HL-60 (cell line): ENCODE data around the gene SUSD4.

ENCODE experiments used
- CTCF ChIP-seq: IDR thresholded peaks from one replicate; pipeline ENCODE4 v1.5.1; 2011; ENCODE audit warnings: low read length, control low read depth, inconsistent platforms; ENCODE audit not compliant: insufficient read depth
- GABPA ChIP-seq: IDR thresholded peaks from 2 replicates; pipeline ENCODE4 v1.6.1; 2012; ENCODE audit warnings: low read depth
- POLR2AphosphoS5 ChIP-seq: IDR thresholded peaks from 2 replicates; pipeline ENCODE4 v1.6.1; 2012; ENCODE audit warnings: low read depth

DNA sequence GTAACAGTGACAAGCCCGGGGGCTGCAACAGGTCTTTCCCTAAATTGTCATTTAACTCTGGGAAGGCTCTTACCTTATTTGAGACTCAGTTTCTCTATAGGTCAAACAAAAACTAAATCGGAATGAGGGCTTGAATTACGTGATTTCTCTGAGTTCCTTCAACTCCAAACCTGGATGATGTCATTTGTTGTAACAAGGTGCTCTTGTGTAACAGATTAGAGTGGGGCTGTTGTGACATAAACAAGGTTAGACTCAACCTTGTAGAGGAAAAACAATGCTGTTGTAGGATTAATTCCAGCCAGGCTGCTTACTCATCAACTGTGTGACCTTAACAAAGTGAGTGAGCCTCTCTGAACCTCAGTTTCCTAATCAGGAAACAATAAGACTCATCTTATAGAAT, 74.4 kb downstream of the SUSD4 start:
- TF ChIP-seq CTCF = no peak
- TF ChIP-seq POLR2AphosphoS5 = no peak
- TF ChIP-seq GABPA = no peak
